ENCODE results near the gene NKAIN2.
"Not testable (repeated sequence)": the region's sequence is repeated elsewhere in the genome, so short reads cannot be mapped to it uniquely, and the experiment has no call there.

Gene NKAIN2

DNA sequence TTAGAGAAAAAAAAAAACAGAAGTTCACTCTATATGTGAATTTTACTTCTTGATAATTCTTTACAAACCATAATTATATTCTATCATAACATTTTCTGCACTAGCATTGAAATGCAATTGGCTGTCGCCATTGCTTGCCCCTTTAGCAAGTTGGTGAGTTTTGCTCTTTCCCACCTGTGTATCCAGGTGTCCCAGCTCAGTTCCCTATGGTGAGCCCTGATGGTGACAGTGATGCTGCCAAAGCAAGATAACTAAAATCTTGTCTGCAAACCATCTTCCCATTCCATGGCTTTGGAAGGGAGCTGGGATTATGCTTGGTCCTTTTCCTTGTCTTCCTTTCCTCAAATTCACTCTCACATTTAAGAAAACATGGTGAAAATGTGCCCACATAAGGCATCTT, 429.6 kb downstream of the NKAIN2 start:
- no peak for DNase-seq

DNA sequence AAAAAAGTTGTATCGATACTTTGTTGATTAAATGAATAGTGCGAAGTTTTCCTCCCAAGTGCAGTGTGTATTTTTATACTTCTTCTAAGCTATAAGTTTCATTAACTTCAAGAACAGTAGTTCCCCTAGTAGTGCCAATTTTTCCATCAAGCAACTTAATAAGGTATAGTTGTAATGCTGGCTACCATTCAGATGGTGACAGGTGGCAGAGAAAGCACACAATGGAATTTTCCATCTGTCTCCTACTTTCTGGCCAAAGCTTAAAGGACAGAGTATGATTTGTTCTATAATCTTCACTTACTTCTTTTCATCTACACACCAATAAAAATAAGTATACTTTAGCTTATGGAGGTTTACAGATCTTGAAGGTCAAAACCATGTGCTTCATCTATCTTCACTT, 431.1 kb downstream of the NKAIN2 start:
- no peak for DNase-seq

DNA sequence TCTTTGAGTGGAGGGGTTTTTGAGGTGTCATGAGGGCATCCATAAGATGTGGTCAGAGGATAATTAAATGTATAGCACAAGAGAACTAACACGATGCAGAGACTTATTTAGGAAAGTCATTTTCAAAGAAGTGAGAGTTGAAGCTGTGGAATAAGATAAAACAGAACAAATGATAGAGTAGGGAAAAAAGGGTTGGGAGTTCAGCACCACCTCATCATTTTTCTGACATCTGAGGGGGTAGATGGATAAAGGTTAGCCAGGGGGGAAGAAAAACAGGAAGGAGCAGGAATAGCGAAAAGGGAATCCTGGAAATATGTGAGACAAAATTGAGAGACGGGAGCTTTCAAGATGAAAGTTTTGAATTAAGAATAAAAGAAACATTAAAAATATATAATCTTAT, 434.2 kb downstream of the NKAIN2 start:
- no peak for DNase-seq

DNA sequence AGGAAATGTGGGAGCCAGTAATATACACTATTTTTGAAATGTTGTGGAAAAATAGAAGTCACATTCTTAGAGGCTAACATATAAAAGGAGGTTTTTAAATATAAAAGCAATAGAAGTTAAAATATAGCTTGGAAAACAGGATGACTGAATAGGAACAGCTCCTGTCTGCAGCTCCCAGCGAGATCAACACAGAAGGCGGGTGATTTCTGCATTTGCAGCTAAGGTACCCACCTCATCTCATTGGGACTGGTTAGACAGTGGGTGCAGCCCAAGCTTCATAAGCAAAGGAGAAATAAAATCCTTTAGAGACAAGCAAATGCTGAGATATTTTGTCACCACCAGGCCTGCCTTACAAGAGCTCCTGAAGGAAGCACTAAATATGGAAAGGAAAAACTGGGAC, 434.7 kb downstream of the NKAIN2 start:
- DNase-seq: not testable (repeated sequence)

DNA sequence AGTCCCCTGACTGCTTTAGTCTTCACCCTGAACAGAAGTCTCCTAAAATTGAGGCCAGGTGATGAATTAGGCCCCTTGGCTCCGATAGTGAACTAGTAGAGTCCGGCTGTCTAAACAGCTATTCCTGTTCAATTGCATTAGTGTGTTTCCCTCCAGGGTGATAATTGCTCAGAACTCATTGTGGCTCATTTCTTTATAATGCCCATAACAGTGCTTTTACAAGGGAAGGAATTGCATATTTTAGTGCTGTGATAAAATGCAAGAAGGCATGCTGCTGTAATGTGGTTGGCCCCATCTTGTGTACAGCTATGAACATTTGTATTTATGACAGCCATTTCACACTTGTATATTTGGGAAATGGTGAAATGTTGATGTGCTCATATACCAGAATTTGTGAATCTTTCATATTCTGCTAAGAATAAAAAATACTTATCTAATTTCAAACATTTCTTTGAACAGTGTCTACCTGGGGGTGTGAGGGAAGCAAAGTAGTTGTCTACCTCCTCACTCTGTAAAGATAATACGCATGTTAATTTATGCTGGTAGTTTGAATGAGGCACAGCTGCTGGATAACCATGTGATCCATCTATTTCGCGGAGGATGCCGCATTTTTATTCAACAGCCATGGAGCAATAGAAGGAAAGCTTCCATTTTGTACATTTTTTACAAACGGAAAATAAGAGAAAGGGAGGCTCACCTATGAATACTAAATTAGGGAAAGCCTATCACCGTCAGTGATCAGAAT, 451.4 kb downstream of the NKAIN2 start:
- DNase-seq: no peak

DNA sequence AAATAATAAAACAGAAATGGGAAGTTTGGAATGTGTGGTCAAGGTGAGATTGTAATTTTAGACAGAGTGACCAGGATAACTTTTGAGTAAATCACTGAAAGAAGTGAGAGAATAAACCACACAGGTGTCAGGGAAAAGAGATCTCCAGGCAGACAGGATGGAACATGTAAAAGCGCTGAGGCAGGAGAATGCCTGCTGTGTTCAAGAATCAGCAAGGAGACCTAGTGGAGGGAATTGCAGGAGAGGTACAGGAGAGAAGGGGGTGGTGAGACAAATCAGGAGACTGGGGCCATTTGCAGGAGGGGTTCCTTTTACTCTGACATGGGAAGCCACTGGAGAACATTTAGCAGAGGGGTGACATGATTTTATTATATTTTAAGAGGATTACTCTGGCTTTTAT, 456.7 kb downstream of the NKAIN2 start:
- no peak for DNase-seq

DNA sequence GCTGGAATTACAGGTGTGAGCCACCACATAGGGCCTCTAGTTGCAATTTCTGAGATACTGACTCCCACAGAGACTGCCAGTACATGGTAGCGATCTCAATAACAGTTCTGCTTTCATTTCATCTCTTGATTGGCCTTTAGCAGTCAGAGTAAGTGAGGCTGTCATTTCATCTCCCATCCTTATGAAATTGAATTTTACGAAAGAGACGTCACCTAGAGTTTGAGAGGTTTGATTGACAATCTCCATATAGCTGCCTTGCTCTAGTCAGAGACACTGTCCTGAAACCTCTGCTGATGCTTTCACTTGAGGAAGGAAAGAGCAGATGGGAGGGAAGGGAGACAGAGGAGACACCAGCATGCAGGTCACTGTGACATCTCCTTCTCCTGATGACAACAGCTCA, 466.1 kb downstream of the NKAIN2 start:
- no peak for DNase-seq

DNA sequence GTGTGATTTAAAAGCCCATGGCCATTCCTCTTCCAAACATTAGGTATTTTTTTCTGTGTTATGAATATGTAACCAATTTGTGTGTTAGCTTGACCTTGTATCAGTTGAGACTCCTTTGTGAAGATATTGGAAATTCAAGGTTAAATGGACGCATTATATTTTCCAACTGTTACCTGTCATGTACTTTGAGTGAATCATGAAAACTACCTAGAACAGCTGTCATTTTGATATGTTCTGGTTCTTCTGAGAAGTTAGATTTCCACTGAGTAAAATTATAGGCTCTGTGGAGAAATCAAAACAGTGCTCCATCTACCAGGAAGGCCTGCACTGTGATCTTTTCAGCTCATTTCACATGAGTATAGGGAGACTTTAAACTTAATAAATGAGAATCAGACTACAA, 470.0 kb downstream of the NKAIN2 start:
- DNase-seq: no peak

DNA sequence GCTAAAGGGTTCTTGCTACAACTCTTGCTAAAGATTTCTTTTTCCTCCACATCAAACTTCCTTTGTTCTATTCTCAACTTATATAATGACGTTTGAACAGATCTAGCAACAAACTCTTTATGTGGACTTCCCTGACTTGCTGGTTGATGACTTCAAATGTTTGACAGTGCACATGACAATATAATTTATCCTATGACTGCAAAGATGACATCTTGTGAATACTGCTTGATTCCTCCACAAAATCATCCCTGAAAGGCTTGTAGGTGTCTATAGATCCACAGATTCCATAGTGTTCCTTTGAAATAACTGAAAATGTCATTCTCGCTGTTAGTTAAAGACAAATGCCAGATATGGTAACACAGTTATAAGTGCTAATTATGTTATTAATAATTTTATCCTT, 478.9 kb downstream of the NKAIN2 start:
- no peak for DNase-seq

DNA sequence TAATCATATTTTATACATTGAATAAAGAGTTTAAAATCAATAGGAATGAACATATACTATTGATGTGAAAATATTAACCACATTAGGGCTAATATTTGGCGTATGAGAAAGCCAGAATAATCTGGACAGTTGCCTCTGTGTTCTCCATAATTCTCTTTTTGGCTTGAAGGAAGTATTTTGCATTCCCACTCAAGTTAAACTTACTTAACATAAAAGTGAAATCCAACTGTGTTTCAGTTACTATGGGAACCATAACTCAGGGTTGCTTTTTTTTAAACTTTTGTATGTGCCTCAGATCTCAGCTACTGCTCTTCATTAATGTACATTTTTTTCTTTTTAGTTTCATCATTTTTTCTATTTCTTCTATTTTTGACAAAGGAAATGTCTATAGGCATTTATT, 479.8 kb downstream of the NKAIN2 start:
- no peak for DNase-seq

DNA sequence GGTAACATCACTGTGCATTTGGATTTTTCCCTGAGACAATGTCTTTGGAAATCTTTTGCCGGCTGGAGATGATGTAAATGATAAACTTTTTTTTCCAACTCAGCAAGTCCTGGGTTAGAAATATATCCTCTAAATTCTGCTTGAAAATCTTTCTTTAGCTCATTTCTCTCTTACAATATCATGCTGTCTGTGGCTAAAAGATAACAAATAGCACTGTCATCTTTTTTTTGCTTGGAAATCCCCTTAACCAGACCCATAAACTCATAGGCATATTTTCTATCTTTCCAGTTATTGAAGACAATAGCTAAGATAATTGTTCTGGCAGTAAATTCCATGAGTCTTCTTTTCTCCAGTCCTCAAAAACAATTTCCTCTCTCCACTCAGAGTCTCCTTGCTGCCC, 481.5 kb downstream of the NKAIN2 start:
- no peak for DNase-seq

DNA sequence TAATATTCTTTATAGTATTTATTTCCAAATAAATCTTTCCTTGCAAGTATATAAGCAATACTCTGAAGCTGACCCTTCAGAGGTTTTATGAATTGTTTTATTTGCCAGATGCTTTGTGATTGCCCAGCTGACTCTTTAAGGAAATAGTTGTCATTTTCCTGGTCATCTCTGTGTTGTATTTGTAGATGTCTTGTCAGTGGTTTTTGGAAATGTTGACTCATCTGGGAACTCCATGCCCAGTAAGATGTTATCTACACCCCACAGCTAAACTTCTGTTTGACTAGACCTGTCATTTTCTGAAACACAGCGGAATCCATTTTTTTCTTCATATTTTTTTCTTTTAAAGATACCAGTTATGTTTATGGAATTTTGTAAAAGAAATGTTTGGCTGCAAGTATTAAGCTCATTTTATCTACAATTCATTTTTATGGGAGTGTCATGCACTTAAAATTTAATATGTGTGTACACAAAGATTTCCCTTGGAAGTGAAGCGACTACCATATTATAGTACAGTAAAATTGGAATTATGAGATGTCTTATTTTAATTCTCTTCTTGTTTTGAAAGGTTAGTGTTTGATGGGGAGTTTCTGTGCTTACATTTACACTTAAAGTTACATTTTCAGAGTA, 491.0 kb downstream of the NKAIN2 start:
- no peak for DNase-seq

DNA sequence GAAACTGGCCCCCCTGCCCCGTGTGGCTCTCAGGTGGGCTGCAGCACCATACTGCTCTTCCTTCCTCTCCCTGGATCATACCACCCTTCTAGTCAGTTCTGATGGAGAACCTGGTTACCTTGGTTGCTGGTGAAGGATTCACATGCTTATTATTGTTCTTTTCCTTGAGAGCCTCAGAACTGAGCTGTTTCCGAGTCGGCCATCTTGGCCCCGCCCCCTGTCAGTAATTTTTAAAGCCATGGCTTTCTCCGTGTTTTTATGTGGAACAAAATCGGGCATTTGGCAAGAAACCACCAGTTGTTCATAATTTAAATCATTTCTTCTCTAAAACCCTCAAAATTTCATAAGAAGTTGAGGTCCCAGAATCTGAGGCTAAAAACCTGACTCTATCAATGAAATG, 493.8 kb downstream of the NKAIN2 start:
- DNase-seq: peak; percentile 26

DNA sequence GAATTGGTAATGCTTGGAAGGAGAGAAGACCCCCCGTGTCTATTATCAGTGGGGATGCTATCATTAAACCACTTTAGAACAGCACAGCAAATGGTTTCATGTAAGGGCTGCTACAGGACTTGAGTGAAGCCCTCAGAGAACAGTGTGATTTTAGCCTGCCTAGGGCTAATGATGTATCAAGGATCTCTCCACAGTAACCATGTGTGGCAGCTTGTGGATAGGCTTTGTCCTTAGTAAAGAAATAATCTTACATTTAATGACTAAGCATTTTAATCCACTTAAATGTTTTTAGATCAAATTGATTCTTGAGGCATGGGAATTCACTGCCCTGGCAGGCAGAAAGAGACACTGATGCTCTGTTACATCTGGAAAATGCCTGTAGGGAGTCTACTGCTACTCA, 495.1 kb downstream of the NKAIN2 start:
- peak; percentile 95 for DNase-seq

DNA sequence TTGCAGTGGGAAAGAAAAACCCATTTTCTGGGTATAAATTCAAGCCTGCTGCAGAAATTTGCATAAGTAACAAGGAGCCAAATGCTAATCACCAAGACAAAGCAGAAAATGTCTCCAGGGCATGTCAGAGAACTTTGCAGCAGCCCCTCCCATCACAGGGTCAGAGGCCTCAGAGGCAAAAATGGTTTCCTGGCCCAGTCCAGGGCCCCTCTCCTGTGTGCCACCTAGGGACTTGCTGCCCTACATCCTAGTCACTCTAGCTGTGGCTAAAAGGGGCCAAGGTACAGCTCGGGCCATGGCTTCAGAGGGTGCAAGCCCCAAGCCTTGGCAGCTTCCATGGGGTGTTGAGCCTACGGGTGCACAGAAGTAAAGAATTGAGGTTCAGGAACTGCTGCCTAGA, 497.2 kb downstream of the NKAIN2 start:
- DNase-seq: not testable (repeated sequence)

DNA sequence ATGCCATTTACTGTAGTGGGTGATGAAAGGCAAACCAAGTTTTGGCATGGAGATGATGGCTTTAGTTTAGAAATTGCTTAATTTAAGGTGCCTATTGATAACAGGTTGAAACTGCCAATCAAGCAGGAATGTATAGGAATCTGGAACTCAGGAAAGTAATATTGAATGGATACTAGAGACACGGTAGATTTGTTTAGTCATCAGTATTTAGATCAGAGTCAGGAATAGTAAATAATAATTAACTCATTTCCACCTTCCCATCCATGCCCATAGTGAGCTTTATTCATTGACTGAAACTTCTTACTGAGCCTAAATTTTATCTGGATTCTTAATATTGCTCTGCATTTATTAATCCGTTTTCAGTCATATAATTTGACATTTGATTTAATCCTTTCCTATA, 500.3 kb downstream of the NKAIN2 start:
- no peak for DNase-seq

DNA sequence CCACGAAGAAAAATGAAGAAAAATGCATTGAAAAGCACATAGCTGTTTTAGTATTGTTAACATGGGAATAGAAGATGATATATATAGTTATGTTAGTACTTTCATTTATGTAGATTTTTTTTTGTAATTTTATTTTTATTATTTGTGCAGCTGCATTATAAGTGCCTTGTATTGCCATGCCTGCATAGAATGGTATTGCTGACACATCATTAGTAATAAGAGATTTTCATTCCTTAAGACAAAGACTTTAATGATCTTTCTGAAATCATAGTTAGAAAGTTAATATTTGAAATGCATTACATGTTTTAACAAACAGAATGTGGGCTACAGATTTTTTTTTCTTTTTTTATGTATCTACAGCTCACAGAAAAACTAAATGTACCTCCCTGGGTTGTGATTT, 506.5 kb downstream of the NKAIN2 start:
- no peak for DNase-seq

DNA sequence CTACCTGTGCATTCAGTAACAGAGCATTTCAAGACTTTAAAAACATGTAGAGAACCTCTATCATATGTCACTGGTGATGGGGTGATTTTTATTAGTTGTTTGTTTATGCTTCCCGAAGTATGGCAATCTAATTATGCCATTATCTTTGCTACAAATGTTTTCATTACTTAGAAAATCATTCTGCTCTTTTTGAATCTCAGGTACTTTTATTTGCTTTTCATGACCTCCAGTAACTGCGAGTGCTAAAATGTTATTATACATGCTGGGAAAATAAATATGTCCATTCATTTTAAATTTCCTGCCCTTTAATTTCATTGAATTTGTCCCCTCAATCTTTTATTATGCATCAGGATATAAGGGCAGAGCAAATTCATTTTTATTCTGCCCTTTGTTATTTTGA, 515.7 kb downstream of the NKAIN2 start:
- no peak for DNase-seq

DNA sequence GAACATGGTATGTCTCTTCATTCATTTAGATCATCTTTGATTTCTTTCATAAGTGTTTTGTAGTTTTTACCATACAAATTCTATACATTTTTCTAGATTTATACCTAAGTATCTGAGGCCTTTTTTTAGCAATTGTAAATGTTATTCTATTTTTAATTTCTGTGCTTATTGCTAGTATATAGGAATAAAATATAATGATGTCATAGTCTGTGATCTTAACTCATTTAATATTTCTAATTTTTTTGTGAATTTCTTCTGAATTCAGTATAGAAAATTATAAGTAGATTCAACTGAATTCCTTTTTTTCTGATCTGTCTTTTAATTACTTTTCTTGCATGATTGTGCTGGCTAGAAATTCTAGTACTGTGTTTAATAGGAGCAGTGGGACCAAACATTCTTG, 520.6 kb downstream of the NKAIN2 start:
- DNase-seq: no peak

DNA sequence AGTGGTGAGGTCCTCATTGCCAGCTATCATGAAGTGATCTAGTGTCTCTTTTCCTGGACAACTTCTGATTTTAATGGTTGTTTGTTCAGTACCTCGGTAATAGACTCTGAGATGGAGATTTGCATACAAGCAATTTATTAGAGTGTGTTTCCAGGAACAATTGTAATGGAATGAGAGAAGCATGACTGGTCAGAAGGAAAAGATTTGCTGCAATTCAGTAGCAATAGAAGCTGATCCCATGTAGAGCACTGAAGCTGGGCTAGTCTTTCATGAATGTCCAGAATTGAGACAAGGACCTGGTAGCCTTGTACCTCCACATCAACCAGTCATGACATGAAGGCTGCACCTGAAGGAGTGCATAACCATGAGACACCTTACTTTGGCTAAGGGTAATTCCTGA, 526.5 kb downstream of the NKAIN2 start:
- no peak for DNase-seq

DNA sequence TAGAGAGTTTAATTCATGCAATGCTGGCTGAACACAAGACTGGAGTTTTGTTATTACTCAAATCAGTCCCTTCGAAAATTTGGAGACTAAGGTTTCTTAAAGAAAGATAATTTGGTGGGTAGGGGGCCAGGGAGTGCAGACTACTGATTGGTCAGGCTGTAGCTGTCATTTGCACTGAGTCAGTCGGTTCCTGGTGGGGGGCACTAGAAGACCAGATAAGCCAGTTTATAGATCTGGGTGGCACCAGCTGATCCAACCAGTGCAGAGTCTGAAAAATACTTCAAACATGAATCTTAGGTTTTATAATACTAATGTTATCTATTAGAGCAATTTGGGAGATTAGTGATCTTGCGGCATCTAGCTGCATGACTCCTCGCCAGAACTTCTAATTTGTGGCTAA, 530.7 kb downstream of the NKAIN2 start:
- DNase-seq: no peak

DNA sequence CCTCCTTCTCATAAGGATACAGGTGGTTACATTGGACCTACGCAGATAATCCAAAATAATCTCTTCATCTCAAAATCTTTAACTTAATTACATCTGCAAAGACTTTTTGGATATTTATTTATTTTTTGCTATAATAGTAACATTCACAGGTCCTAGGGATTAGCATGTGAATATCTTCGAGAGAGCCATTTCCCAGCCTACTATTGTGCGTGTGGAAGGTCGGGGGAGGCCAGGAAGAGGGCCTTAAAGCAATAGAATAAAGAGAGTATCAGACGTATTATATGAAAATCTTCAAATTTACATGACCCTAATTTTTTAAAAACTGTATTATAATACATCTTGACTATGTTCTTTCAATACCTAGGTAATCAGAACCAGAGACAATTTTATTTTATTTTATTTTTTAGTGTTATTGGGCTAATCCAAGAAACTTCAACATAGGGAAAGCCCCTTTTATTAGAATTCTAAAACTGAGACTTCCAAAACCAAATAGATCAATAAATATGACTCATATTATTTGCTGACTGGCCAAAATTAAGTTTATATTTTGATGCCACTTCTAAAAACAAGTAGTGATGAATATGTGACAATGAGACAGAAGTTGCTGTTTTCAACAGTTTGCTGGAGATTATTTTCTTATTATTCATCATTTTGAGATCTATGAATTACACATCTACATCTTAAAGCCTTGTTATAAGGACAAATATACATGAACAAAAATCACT, 536.1 kb downstream of the NKAIN2 start:
- DNase-seq: no peak

DNA sequence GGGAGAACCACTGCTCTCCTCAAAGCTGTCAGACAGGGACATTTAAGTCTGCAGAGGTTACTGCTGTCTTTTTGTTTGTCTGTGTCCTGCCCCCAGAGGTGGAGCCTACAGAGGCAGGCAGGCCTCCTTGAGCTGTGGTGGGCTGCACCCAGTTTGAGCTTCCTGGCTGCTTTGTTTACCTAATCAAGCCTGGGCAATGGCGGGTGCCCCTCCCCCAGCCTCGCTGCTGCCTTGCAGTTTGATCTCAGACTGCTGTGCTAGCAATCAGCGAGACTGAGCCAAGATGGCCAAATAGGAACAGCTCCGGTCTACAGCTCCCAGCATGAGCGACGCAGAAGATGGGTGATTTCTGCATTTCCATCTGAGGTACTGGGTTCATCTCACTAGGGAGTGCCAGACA, 544.7 kb downstream of the NKAIN2 start:
- not testable (repeated sequence) for DNase-seq

DNA sequence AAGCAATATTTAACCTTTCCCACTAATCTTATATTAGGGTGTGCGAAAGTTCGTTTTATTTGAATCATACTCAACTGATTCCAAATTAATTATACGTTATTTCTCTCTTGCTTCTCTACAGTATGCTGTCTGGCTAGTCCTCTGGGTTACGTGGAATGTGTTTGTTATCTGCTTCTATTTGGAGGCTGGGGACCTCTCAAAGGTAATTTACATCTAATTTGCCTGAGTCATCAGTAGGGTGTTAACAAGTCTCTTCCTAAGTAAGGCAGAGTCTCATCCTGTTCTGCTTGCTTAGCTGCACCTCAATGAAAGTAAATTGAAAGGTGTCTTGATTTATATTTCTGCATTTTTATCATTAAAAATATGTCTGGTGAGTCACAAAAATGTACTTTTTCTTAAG, 551.5 kb downstream of the NKAIN2 start:
- DNase-seq: no peak

All from NCI-H2227 treated with DMSO at 0.1 percent for 48 hours (cell line).